Sigmoid colon (tissue), 4 donors: ENCODE results near the gene CAMSAP2.

ENCODE experiments used
- EP300 ChIP-seq, 4 donors: sonication (generic); formaldehyde crosslinking; IDR thresholded peaks; one replicate each; pipeline ENCODE4 v1.6.1; 2017; ENCODE audit warnings: antibody characterized with exemption in 4 of 4
- POLR2A ChIP-seq, 2 donors: fragments of 450-650 bp; IDR thresholded peaks; one replicate each; pipeline ENCODE4 v1.6.1; 2016; ENCODE audit warnings: antibody characterized with exemption in 2 of 2, mild to moderate bottlenecking in 2 of 2, moderate library complexity in 2 of 2
- POLR2AphosphoS5 ChIP-seq, 4 donors: sonication (generic); formaldehyde crosslinking; IDR thresholded peaks; one replicate each; pipeline ENCODE4 v1.6.1; 2017; ENCODE audit warnings: antibody characterized with exemption in 4 of 4
- TF ChIP-seq, protein P1 (sequence below), 4 experiments: fragments of 450-650 bp in 3 of 4; fragments of 200-600 bp in 1 of 4; IDR thresholded peaks; one replicate each; pipeline ENCODE4 v1.5.1; 2016 to 2019; ENCODE audit warnings: antibody characterized with exemption in 4 of 4, mild to moderate bottlenecking in 3 of 4, moderate library complexity in 2 of 4

GRCh38 chr1:200862713-200863415, 124.2 kb downstream of the CAMSAP2 start:
- TF ChIP-seq, protein P1, sequence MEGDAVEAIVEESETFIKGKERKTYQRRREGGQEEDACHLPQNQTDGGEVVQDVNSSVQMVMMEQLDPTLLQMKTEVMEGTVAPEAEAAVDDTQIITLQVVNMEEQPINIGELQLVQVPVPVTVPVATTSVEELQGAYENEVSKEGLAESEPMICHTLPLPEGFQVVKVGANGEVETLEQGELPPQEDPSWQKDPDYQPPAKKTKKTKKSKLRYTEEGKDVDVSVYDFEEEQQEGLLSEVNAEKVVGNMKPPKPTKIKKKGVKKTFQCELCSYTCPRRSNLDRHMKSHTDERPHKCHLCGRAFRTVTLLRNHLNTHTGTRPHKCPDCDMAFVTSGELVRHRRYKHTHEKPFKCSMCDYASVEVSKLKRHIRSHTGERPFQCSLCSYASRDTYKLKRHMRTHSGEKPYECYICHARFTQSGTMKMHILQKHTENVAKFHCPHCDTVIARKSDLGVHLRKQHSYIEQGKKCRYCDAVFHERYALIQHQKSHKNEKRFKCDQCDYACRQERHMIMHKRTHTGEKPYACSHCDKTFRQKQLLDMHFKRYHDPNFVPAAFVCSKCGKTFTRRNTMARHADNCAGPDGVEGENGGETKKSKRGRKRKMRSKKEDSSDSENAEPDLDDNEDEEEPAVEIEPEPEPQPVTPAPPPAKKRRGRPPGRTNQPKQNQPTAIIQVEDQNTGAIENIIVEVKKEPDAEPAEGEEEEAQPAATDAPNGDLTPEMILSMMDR (IDR thresholded peaks at IDR 0.05): no peak
- TF ChIP-seq POLR2A (IDR thresholded peaks at IDR 0.05) (no peak), POLR2AphosphoS5 (IDR thresholded peaks at IDR 0.05) (no peak), EP300 (IDR thresholded peaks at IDR 0.05) (no peak)
